CD14-positive monocyte (primary cell): ENCODE data around the gene TCEANC2. TPM values are rescaled to one million over a fixed set of nuclear protein-coding genes. Genes with fewer than 3 reads are reported as not detected.

ENCODE experiments used
- DNase-seq, 3 donors: peaks; one replicate each; pipeline ENCODE4 v3.0.0-alpha.2; 2011 to 2022
- H2AFZ ChIP-seq: 2 replicates; pipeline ENCODE4 v1.6.0; 2012; ENCODE audit warnings: mild to moderate bottlenecking, low read depth, low read length, inconsistent platforms; ENCODE audit not compliant: insufficient read depth, poor library complexity, severe bottlenecking
- H3K27ac ChIP-seq, 2 donors: 1 replicate in 1 of 2; 2 replicates in 1 of 2; pipeline ENCODE4 v1.5.1; 2012 to 2013; ENCODE audit warnings: low read length in 2 of 2, control low read depth in 1 of 2, inconsistent platforms in 1 of 2, low read depth in 1 of 2, mild to moderate bottlenecking in 1 of 2
- H3K27me3 ChIP-seq, 2 donors: one replicate each; pipeline versions ENCODE4 v1.6.0 to v1.6.1; 2011 to 2013; ENCODE audit warnings: low read length in 2 of 2; ENCODE audit not compliant: control insufficient read depth in 2 of 2, insufficient read depth in 2 of 2
- H3K36me3 ChIP-seq, 2 donors: replicated peaks in 1 of 2; 1 replicate in 1 of 2; 2 replicates in 1 of 2; pipeline versions ENCODE4 v1.5.1 to v1.6.1; 2012 to 2013; ENCODE audit warnings: low read length in 2 of 2, control low read depth in 1 of 2, inconsistent platforms in 1 of 2, mild to moderate bottlenecking in 1 of 2; ENCODE audit not compliant: insufficient read depth in 2 of 2, control insufficient read depth in 1 of 2
- H3K4me1 ChIP-seq, 2 donors: 1 replicate in 1 of 2; 2 replicates in 1 of 2; pipeline versions ENCODE4 v1.5.1 to v1.6.1; 2012 to 2013; ENCODE audit warnings: low read length in 2 of 2, control low read depth in 1 of 2, inconsistent platforms in 1 of 2, mild to moderate bottlenecking in 1 of 2, moderate library complexity in 1 of 2; ENCODE audit not compliant: insufficient read depth in 2 of 2, control insufficient read depth in 1 of 2
- H3K4me2 ChIP-seq: replicated peaks from 2 replicates; pipeline ENCODE3; 2012; ENCODE audit warnings: low read length, moderate library complexity, mild to moderate bottlenecking; ENCODE audit not compliant: poor library complexity, severe bottlenecking; ENCODE audit errors: extremely low read depth
- H3K4me3 ChIP-seq, 3 experiments: fragments of 200-600 bp in 1 of 3; sonication (generic) in 1 of 3; replicated peaks in 1 of 3; 1 replicate in 2 of 3; 2 replicates in 1 of 3; pipeline ENCODE4 v1.5.1; 2011 to 2013; ENCODE audit warnings: low read length in 3 of 3, mild to moderate bottlenecking in 3 of 3, control low read depth in 2 of 3, low read depth in 2 of 3, inconsistent platforms in 1 of 3, moderate library complexity in 1 of 3
- H3K79me2 ChIP-seq: 2 replicates; pipeline ENCODE4 v1.6.0; 2012; ENCODE audit warnings: mild to moderate bottlenecking, control low read depth, inconsistent platforms, low read length, moderate library complexity; ENCODE audit not compliant: insufficient read depth
- H3K9ac ChIP-seq: 2 replicates; pipeline ENCODE4 v1.6.0; 2017; ENCODE audit warnings: low read length, mild to moderate bottlenecking; ENCODE audit not compliant: insufficient read depth, poor library complexity, severe bottlenecking
- H3K9me3 ChIP-seq, 2 donors: replicated peaks in 1 of 2; 1 replicate in 1 of 2; 2 replicates in 1 of 2; pipeline versions ENCODE4 v1.5.1 to v1.6.1; 2012 to 2013; ENCODE audit warnings: low read length in 2 of 2, control low read depth in 1 of 2; ENCODE audit not compliant: control insufficient read depth in 1 of 2, insufficient read depth in 1 of 2
- H4K20me1 ChIP-seq: 2 replicates; pipeline ENCODE4 v1.6.0; 2012; ENCODE audit warnings: mild to moderate bottlenecking, low read length, control low read depth, moderate library complexity; ENCODE audit not compliant: insufficient read depth
- H3K27ac Mint-ChIP-seq, 7 donors: one replicate each; pipeline ENCODE4 v1.8.0; 2020; ENCODE audit warnings: mild to moderate bottlenecking in 7 of 7, mixed read lengths in 7 of 7, moderate library complexity in 6 of 7, inconsistent platforms in 2 of 7
- H3K27me3 Mint-ChIP-seq, 3 donors: one replicate each; pipeline ENCODE4 v1.8.0; 2021 to 2022; ENCODE audit warnings: low read depth in 3 of 3, mild to moderate bottlenecking in 3 of 3, mixed read lengths in 3 of 3, moderate library complexity in 3 of 3, inconsistent platforms in 1 of 3
- H3K36me3 Mint-ChIP-seq, 2 donors: one replicate each; pipeline ENCODE4 v1.8.0; 2020; ENCODE audit warnings: mixed read lengths in 2 of 2, inconsistent platforms in 1 of 2, mild to moderate bottlenecking in 1 of 2
- H3K4me1 Mint-ChIP-seq: one replicate; pipeline ENCODE4 v1.8.0; 2020; ENCODE audit warnings: mild to moderate bottlenecking, mixed read lengths
- H3K4me3 Mint-ChIP-seq, 2 donors: one replicate each; pipeline ENCODE4 v1.8.0; 2020; ENCODE audit warnings: mild to moderate bottlenecking in 2 of 2, mixed read lengths in 2 of 2, moderate library complexity in 1 of 2
- H3K9me3 Mint-ChIP-seq, 7 donors: one replicate each; pipeline ENCODE4 v1.8.0; 2020 to 2022; ENCODE audit warnings: mixed read lengths in 7 of 7, mild to moderate bottlenecking in 6 of 7, moderate library complexity in 6 of 7, inconsistent platforms in 2 of 7
- CTCF ChIP-seq: fragments of 200-600 bp; IDR thresholded peaks from one replicate; pipeline ENCODE4 v1.8.0; 2022; ENCODE audit warnings: antibody characterized with exemption, mild to moderate bottlenecking
- whole genome bisulfite sequencing: methylation state at CpG from one replicate; pipeline ENCODE4 v1.1.5; 2013; ENCODE audit warnings: missing lambda C conversion rate; ENCODE audit not compliant: insufficient coverage; 5-methylcytosine and 5-hydroxymethylcytosine counted together
- intact Hi-C, 2 donors: fragments of 100-400 bp; cut with micrococcal nuclease; formaldehyde crosslinking; loops; one replicate each; pipeline versions ENCODE4 v1.15.0 to v1.15.1; 2023
- polyA plus RNA-seq, 3 donors: library from polyadenylated mRNA; depleted of rRNA in 1 of 3; unstranded in 2 of 3; stranded (reverse) in 1 of 3; fragments of 300-500 nt in 2 of 3; fragments of >200 nt in 1 of 3; fragmentation: Illumina TruSeq in 2 of 3; gene quantifications; 1 replicate in 2 of 3; 2 replicates in 1 of 3; pipeline ENCODE4 v1.2.3, GENCODE V29; 2012 to 2021

TCEANC2 gene
- polyA plus RNA-seq, 3 donors: 3.0 to 6.7 (median 3.8) TPM

DNA sequence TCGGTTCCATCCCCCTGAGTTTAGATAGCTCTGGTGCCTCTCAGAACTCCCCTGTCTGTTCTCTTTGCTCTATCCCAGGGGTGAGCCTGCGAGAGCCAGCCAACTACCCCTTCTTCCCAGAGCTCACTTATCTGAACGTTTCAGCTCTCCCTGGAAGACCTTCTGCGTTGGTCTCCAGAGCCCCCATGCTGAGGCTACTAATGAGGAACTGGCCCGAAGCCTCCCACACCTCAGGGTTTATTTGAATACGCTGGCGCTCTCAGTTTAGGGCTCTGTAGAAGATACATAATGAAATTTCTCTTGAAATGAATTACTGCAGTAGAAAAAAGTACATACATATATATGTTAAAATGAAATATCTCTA, 43.5 kb downstream of the TCEANC2 start:
- no peak overlapping the region for H3K9ac ChIP-seq
- peak overlapping the region in 1 of 2 donors; percentile 88 for H3K4me3 Mint-ChIP-seq
- H3K27ac ChIP-seq: no peak overlapping the region
- peak overlapping the region; percentile 90 for H2AFZ ChIP-seq
- no peaks in the 10 kb centered on the region for H3K27me3 ChIP-seq
- no peaks in the 10 kb centered on the region for H3K27me3 Mint-ChIP-seq
- intact Hi-C loops: no loop called here
- H4K20me1 ChIP-seq: no peaks in the 10 kb centered on the region
- peaks cover 17 to 24% of the 10 kb centered on the region in 2 donors for H3K4me1 ChIP-seq
- peaks cover 0 to 5% (median 1%) of the 10 kb centered on the region in 7 donors for H3K9me3 Mint-ChIP-seq
- TF ChIP-seq CTCF: no peak
- peak overlapping the region in 1 of 3 experiments; percentile 64 for H3K4me3 ChIP-seq
- no peaks in the 10 kb centered on the region for H3K9me3 ChIP-seq
- H3K79me2 ChIP-seq: no peaks in the 10 kb centered on the region
- peaks cover 32% of the 10 kb centered on the region for H3K4me1 Mint-ChIP-seq
- peak in 1 of 3 donors; percentile 45 for DNase-seq
- peaks cover 59 to 66% of the 10 kb centered on the region in 2 donors for H3K36me3 Mint-ChIP-seq
- WGBS: 19% methylated on average over 3 of the region's 7 CpGs
- peaks cover 0 to 19% of the 10 kb centered on the region in 2 donors for H3K36me3 ChIP-seq
- peak overlapping the region; percentile 70 for H3K4me2 ChIP-seq
- H3K27ac Mint-ChIP-seq: peak overlapping the region in 6 of 7 donors; percentile 58 to 91 (median 80)

DNA sequence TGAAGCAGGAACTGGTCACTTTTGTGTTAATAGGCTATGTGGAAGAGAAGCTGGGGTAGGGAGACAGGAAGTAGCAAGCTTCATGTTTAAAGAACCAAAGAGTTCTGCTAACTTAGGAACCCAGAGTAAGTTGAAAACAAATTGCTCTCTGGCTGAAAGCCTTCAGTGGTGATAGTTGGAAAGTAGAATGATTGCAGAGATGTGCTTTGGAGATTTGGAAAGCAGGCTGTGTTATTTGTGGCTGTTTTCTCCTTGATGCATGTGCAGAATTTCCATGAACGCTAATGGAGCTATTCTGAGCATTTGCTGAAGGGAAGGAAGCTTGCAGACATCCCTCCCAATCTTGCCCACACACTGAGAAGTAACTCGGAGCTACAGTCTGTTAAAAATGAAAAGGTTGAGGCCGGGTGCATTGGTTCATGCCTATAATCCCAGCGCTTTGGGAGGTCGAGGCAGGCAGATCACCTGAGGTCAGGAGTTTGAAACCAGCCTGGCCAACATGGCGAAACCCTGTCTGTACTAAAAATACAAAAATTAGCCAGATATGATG, 45.7 kb downstream of the TCEANC2 start:
- Histone ChIP-seq H4K20me1 (no peaks in the 10 kb centered on the region), H3K27me3 (no peaks in the 10 kb centered on the region), H3K4me1 (peaks cover 17 to 24% of the 10 kb centered on the region in 2 donors), H3K36me3 (peaks cover 2 to 33% of the 10 kb centered on the region in 2 donors), H3K9me3 (no peaks in the 10 kb centered on the region), H3K79me2 (no peaks in the 10 kb centered on the region), H3K27ac (peak overlapping the region in 1 of 2 donors; percentile 1), H3K4me3 (no peak overlapping the region), H3K4me2 (no peak overlapping the region), H2AFZ (peak overlapping the region; percentile 18), H3K9ac (no peak overlapping the region)
- H3K27me3 Mint-ChIP-seq: no peaks in the 10 kb centered on the region
- DNase-seq: no peak
- peak overlapping the region in 6 of 7 donors; percentile 44 to 83 (median 59) for H3K27ac Mint-ChIP-seq
- H3K36me3 Mint-ChIP-seq: peaks cover 58 to 68% of the 10 kb centered on the region in 2 donors
- intact Hi-C loops: no loop called here
- H3K4me1 Mint-ChIP-seq: peaks cover 30% of the 10 kb centered on the region
- peak overlapping the region in 1 of 2 donors; percentile 13 for H3K4me3 Mint-ChIP-seq
- H3K9me3 Mint-ChIP-seq: peaks cover 1 to 13% (median 3%) of the 10 kb centered on the region in 7 donors
- TF ChIP-seq CTCF: no peak
- 50% methylated on average over 4 of the region's 6 CpGs for WGBS
